GM19023 (cell line): ENCODE measurements around the gene PAAF1.

ENCODE experiments used
- ATAC-seq: cut with Tn5 transposase; IDR thresholded peaks from one replicate; pipeline ENCODE4 v1.9.1; 2021; ENCODE audit warnings: mild to moderate bottlenecking, moderate library complexity; ENCODE audit not compliant: unreplicated experiment

Gene PAAF1

GRCh38 chr11:73944901-73945300 is 68.1 kb downstream of the PAAF1 start:
- no peak for ATAC-seq

GRCh38 chr11:73945396-73945795 is 68.6 kb downstream of the PAAF1 start:
- no peak for ATAC-seq

GRCh38 chr11:73946798-73947458 is 70.1 kb downstream of the PAAF1 start:
- no peak for ATAC-seq

GRCh38 chr11:73949246-73949645 is 72.4 kb downstream of the PAAF1 start:
- ATAC-seq = no peak

- no peak for ATAC-seq
These were observed 73.1 kb downstream of the PAAF1 start for GRCh38 chr11:73949912-73950311.

GRCh38 chr11:73950869-73951710 is 74.3 kb downstream of the PAAF1 start, which contains the start of gene DNAJB13:
Gene DNAJB13 (plus strand): TSS chr11:73951026. CDS start chr11:73951070, 44 bp downstream.
- ATAC-seq = peak; percentile 87

- no peak for ATAC-seq
These were observed 75.0 kb downstream of the PAAF1 start for GRCh38 chr11:73951797-73952196.

- no peak for ATAC-seq
These were observed 80.3 kb downstream of the PAAF1 start for GRCh38 chr11:73956876-73957653.

GRCh38 chr11:73957654-73958361 is 81.0 kb downstream of the PAAF1 start:
- no peak for ATAC-seq

GRCh38 chr11:73958521-73959141 is 81.8 kb downstream of the PAAF1 start:
- ATAC-seq = no peak

- ATAC-seq = no peak
These were observed 84.5 kb downstream of the PAAF1 start for GRCh38 chr11:73961321-73961720.

GRCh38 chr11:73962101-73962705 is 85.4 kb downstream of the PAAF1 start:
- ATAC-seq = no peak

GRCh38 chr11:73963861-73964260 is 87.1 kb downstream of the PAAF1 start:
- no peak for ATAC-seq

GRCh38 chr11:73965076-73965763 is 88.4 kb downstream of the PAAF1 start:
- ATAC-seq = no peak

- no peak for ATAC-seq
These were observed 88.9 kb downstream of the PAAF1 start for GRCh38 chr11:73965764-73966121.

- no peak for ATAC-seq
These were observed 91.7 kb downstream of the PAAF1 start for GRCh38 chr11:73968356-73968966.

GRCh38 chr11:73969091-73969490 is 92.3 kb downstream of the PAAF1 start:
- no peak for ATAC-seq

- ATAC-seq = no peak
These were observed 93.4 kb downstream of the PAAF1 start for GRCh38 chr11:73969991-73970800.
